ENCODE measurements around the gene PHTF1.

Gene PHTF1

DNA sequence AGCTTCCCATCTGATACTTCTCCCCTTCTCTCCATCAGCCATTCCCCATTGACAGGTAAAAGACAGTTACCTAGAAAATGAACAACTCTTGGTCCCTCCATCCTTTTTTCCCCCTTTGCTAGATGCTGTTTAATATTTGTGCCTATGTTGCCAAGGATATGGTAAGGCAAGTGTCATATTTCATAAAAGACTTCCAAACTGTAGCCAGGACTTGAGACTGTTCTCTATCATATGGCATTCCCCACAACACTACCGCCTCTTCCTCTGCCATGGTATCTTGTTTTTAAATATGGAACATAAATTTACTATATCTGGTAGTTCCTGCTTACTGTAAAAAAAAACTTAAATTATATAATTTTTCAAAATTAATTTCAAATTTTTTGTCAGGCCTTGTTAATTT is 97.2 kb downstream of the PHTF1 start:
- DNase-seq: no peak

DNA sequence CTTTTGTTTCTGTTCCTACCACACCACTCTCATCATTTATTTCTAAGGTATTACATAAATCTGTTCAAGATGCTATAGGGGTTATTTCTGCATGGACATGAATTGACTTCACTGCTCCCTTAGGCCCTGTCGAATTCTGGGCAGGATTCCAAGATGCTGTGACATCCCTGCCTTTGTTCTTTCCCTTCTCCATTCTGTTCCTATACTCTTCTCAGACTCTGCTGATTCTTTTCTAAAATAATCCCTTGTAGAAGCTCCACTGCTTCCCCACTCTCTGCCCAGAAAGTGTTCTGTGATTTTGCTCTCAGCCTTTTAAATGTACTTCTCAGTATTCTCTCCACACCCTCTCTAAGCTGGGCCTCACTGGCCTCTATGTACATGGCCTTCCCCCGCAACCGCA is 99.2 kb downstream of the PHTF1 start:
- peak; percentile 24 for DNase-seq

DNA sequence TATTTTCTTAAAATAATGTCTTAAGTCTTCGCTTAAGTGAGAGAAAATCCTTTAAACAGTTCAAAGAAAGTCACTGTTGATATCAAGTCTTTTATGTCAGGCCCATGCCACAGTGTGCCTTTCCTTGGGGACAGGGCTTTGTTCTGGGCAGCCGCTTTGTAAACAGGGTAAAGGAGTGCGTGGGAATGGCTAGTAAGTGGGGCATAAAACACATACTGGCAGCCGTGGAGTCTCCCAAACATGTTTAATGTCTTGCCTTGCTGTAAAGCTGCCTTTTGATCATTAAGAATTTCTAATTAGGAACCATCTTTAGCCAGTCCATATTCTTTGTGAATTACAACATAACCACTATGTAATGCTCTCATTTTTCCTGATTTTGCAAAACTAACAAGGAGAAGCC is 99.7 kb downstream of the PHTF1 start:
- DNase-seq: no peak

DNA sequence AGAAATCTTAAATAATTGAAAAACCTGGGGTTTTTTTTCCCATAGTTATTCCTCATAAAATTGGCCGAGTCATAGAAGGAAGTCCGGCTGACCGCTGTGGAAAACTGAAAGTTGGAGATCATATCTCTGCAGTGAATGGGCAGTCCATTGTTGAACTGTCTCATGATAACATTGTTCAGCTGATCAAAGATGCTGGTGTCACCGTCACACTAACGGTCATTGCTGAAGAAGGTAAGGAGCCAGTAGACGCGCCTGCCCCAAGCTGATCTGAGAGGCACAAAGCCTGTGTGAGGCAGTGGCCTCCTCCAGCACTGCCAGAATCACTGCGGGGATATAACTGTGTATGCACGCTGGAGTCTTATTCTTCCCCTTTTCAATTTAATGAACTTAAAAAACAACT is 100.3 kb downstream of the PHTF1 start:
- no peak for DNase-seq

DNA sequence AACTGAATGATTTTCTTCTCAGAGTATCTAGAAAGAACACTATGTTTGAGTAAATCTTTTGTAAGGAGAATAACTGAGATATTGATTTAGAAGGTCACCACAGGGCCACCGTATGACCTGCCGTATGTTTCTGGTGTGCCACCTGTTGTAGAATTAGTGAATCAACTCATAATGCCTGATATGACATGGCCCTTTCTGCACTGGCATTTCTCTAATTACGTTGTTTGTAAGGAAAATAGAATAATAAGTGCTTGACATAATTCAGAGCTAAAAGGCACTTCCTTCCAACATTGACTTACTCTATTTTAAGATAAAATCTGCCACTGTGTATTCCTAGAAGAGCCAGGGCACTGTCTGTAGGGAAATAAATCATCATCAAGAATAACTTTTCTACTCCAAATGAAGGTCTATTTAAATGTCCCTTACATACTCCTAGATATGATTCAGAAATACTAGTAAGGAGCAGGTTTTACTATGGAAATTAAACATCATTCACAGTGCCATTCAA is 101.7 kb downstream of the PHTF1 start:
- no peak for DNase-seq

DNA sequence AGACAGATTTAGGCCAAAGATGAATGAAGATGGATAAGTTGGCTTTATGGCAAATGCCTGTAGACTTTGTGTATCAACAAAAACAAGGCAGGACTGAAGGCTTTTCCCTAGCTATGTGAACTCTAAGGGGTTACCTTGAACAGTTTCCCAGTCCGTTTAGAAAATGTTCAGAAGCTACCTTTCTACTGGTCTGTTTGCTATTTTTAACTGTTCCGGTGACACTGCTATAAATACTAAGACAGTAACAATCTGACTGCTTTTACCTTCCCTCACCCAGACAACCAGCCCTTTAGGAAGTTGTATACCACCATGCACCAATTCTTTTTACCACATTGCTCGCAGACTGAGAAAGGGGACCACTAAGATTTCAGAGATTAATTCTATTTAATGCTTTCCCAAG is 102.2 kb downstream of the PHTF1 start:
- no peak for DNase-seq

DNA sequence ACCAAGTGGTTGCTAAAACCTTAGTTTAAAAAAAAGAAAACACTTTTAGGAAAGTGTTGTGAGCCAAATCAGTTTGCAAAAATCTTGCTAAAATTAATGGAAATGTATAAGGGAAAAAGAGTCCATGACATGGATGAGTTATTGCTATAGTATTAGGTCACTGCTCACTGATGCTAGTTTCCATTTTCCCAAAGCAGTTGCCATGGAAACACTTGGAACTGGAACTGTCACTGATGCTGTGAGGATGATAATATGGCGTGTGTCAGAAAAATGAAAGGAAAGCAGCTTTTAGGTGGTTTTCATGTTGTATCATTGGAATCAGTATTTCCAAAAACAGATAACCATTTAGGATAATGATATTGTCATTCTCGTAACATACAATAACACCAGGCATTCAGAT is 104.4 kb downstream of the PHTF1 start:
- no peak for DNase-seq

DNA sequence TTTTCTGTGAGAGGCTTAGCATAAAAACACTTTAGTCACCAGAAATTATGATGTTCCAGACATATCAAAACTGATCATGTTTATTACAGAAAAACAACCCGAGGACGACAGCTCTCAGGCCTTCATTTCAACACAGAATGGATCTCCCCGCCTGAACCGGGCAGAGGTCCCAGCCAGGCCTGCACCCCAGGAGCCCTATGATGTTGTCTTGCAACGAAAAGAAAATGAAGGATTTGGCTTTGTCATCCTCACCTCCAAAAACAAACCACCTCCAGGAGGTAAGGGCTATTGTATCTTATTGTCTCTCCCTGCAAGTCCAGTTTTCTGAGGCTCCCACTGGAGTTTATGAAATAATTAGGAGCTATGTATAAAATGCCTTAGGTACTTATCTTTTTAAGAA is 105.5 kb downstream of the PHTF1 start:
- DNase-seq: no peak

DNA sequence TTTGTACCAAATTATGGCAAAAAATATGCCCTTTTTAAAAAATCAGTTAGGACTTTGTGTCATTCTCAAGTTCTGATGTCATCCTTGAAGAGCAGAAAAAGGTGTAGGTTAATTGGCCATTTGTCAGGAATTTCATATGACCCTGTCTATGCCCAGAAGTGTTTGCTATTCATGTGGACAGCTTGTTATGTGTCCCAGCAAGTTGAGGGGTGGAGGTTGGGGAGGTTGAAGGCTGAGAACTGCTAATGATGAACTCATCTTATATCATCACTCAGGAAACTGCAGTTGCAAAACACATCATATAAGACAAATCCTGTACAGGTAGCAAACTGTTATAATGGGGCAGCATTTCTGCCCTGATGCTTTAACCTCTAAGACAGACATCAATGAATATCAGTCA is 106.5 kb downstream of the PHTF1 start:
- no peak for DNase-seq

DNA sequence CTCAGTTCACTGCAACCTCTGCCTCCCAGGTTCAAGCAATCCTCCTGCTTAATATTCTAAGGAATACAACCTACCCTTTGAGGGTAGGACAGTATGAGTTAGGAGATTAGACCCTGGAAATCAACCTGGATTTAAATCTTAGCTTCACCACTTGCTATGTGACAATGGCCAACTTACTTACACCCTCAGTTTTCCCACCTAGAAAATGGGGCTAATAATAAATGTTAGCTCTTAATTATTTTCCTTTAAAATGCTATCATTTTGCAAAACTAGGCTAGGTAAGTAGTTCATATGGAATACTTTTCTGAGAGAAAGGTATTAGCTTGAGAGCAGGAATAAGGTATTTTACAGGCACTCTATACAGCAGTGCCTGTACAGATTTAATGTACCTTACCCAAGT is 110.8 kb downstream of the PHTF1 start:
- no peak for DNase-seq

DNA sequence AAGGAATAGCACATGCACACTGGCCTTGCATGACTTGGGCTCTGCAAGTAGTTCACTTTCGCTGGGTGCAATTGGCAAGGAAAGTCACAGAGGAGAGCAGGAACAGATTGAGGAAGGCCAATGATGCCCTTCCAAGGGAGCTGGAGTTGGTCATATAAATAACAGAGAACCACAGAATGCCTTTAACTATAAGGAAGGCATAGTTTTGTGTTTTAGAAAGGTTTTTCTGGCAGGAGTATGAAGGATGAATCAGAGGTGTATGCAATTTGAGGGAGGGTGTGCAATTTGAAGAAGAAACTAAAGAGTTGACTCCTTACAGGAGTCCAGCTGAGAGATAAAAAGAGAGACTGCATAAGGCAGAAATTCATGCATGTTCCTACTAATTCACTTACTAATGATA is 112.1 kb downstream of the PHTF1 start:
- no peak for DNase-seq

Data from right hindlimb (tissue), 1 donor.